Peyer's patch (tissue), 4 donors: ENCODE measurements around the gene WBP2. TPM values are rescaled to one million over a fixed set of nuclear protein-coding genes. Genes with fewer than 3 reads are reported as not detected.

Experiments
- DNase-seq, 3 donors: peaks; one replicate each; pipeline ENCODE4 v3.0.0-alpha.2; 2017 to 2019
- H3K27ac ChIP-seq, 4 donors: fragments of 200-600 bp; sonication (generic); one replicate each; pipeline ENCODE4 v1.5.1; 2016 to 2019
- H3K27me3 ChIP-seq, 2 donors: fragments of 200-600 bp; sonication (generic); one replicate each; pipeline ENCODE4 v1.5.1; 2019
- H3K36me3 ChIP-seq, 3 donors: fragments of 200-600 bp; sonication (generic); one replicate each; pipeline ENCODE4 v1.5.1; 2016 to 2019
- H3K4me1 ChIP-seq, 4 donors: fragments of 200-600 bp; sonication (generic); one replicate each; pipeline ENCODE4 v1.5.1; 2016 to 2019
- H3K4me3 ChIP-seq, 4 donors: fragments of 200-600 bp; sonication (generic); 1 replicate in 3 of 4; 2 replicates in 1 of 4; pipeline ENCODE4 v1.5.1; 2016 to 2019; ENCODE audit warnings: mild to moderate bottlenecking in 1 of 4
- H3K9me3 ChIP-seq, 4 donors: fragments of 200-600 bp; sonication (generic); one replicate each; pipeline ENCODE4 v1.5.1; 2016 to 2019; ENCODE audit warnings: mild to moderate bottlenecking in 1 of 4
- CTCF ChIP-seq, 6 experiments: fragments of 450-650 bp in 4 of 6; fragments of 200-600 bp in 2 of 6; sonication (generic) in 1 of 6; IDR thresholded peaks; one replicate each; pipeline ENCODE4 v1.5.1; 2017 to 2019; ENCODE audit warnings: antibody characterized with exemption in 6 of 6, mild to moderate bottlenecking in 3 of 6, moderate library complexity in 1 of 6
- POLR2A ChIP-seq, 2 donors: fragments of 450-650 bp; IDR thresholded peaks; one replicate each; pipeline ENCODE4 v1.5.1; 2017; ENCODE audit warnings: antibody characterized with exemption in 2 of 2, mild to moderate bottlenecking in 2 of 2, moderate library complexity in 2 of 2
- total RNA-seq, 4 donors: library from RNA; depleted of rRNA; stranded (reverse); fragments of >200 nt; gene quantifications; one replicate each; pipeline ENCODE4 v1.1.0, GENCODE V29; 2016

Gene WBP2
- total RNA-seq, 4 donors from 2014 or later, result 45.4 to 61.4 (median 53.7) TPM

GRCh38 chr17:75799402-75799801 is 55.7 kb downstream of the WBP2 start:
- TF ChIP-seq POLR2A (IDR thresholded peaks at IDR 0.05) (no peak), CTCF (IDR thresholded peaks at IDR 0.05) (no peak)
- H3K4me1 ChIP-seq, result no peaks in the 10 kb centered on the region
- H3K4me3 ChIP-seq, result no peak overlapping the region
- H3K27ac ChIP-seq, result no peak overlapping the region
- H3K36me3 ChIP-seq, result peaks cover 0 to 31% (median 0%) of the 10 kb centered on the region in 3 donors
- H3K9me3 ChIP-seq, result no peaks in the 10 kb centered on the region
- DNase-seq, result peak in 1 of 3 donors; percentile 6
- H3K27me3 ChIP-seq, result no peaks in the 10 kb centered on the region

GRCh38 chr17:75795820-75796607 is 59.1 kb downstream of the WBP2 start:
- Histone ChIP-seq H3K4me3 (no peak overlapping the region), H3K27ac (no peak overlapping the region), H3K36me3 (peaks cover 0 to 31% (median 0%) of the 10 kb centered on the region in 3 donors), H3K27me3 (no peaks in the 10 kb centered on the region), H3K4me1 (no peaks in the 10 kb centered on the region), H3K9me3 (no peaks in the 10 kb centered on the region)
- TF ChIP-seq POLR2A (IDR thresholded peaks at IDR 0.05) (no peak), CTCF (IDR thresholded peaks at IDR 0.05) (no peak)
- peak in 1 of 3 donors; percentile 11 for DNase-seq

Other genes with a start within 250 kb of the WBP2 start
- gene SMIM5, start 221.9 kb downstream of the WBP2 start, total RNA-seq, result 100 to 1,000 TPM in 1 of 4 donors, 10 to 100 TPM in 2, not detected in 1; 68.8 to 161 (median 97.1) TPM
- 10 to 100 TPM; 26.3 to 85.0 (median 44.1) TPM for gene RECQL5, start 188.2 kb downstream of the WBP2 start, total RNA-seq
- gene SAP30BP, start 188.0 kb downstream of the WBP2 start, total RNA-seq, result 100 to 1,000 TPM in 2 of 4 donors, 10 to 100 TPM in 2; 65.3 to 117 (median 101) TPM
- gene ITGB4, start 133.9 kb downstream of the WBP2 start, total RNA-seq, result 100 to 1,000 TPM in 3 of 4 donors, 10 to 100 TPM in 1; 80.0 to 368 (median 219) TPM
- 10 to 100 TPM; 50.1 to 81.9 (median 64.1) TPM for gene GALK1, start 90.1 kb downstream of the WBP2 start, total RNA-seq
- gene UNK, start 70.5 kb downstream of the WBP2 start, total RNA-seq, result 100 to 1,000 TPM in 1 of 4 donors, 10 to 100 TPM in 3; 18.9 to 108 (median 30.6) TPM
- 10 to 100 TPM in 3 of 4 donors, 1 to 10 TPM in 1; 8.4 to 45.4 (median 22.2) TPM for gene UNC13D, start 10.9 kb downstream of the WBP2 start, total RNA-seq
- gene TRIM47, start 23.2 kb upstream of the WBP2 start, total RNA-seq, result 10 to 100 TPM; 16.5 to 61.4 (median 45.7) TPM
- gene TRIM65, start 41.6 kb upstream of the WBP2 start, total RNA-seq, result 10 to 100 TPM; 14.0 to 22.7 (median 16.9) TPM
- 10 to 100 TPM; 61.1 to 95.7 (median 72.9) TPM for gene MRPL38, start 49.5 kb upstream of the WBP2 start, total RNA-seq
- 10 to 100 TPM in 3 of 4 donors, 1 to 10 TPM in 1; 7.2 to 47.0 (median 25.0) TPM for gene FBF1, start 85.7 kb upstream of the WBP2 start, total RNA-seq
- 100 to 1,000 TPM in 3 of 4 donors, 10 to 100 TPM in 1; 26.4 to 268 (median 193) TPM for gene ACOX1, start 123.8 kb upstream of the WBP2 start, total RNA-seq
- 10 to 100 TPM in 3 of 4 donors, not detected in 1; 15.2 to 95.1 (median 27.9) TPM for gene TEN1, start 123.9 kb upstream of the WBP2 start, total RNA-seq
- gene CDK3, start 145.5 kb upstream of the WBP2 start, total RNA-seq, result 10 to 100 TPM; 11.7 to 38.7 (median 23.5) TPM
- gene EVPL, start 172.0 kb upstream of the WBP2 start, total RNA-seq, result 10 to 100 TPM; 26.4 to 87.8 (median 55.0) TPM
- 10 to 100 TPM; 32.2 to 43.4 (median 32.6) TPM for gene SRP68, start 217.2 kb upstream of the WBP2 start, total RNA-seq
- gene GALR2, start 219.4 kb upstream of the WBP2 start, total RNA-seq, result under 1 TPM in 1 of 4 donors, not detected in 3; 0.95 TPM
- not detected for gene ZACN, start 223.8 kb upstream of the WBP2 start, total RNA-seq
- 100 to 1,000 TPM; 113 to 160 (median 134) TPM for gene EXOC7, start 248.5 kb upstream of the WBP2 start, total RNA-seq